Astrocyte (in vitro differentiated cells and primary cell): Measurements from ENCODE around the gene MKLN1. TPM values are rescaled to one million over a fixed set of nuclear protein-coding genes. Genes with fewer than 3 reads are reported as not detected.
"Not testable (repeated sequence)": the region's sequence is repeated elsewhere in the genome, so short reads cannot be mapped to it uniquely, and the experiment has no call there.

ENCODE experiments used
- DNase-seq: peaks from one replicate; pipeline ENCODE4 v3.0.0-alpha.2; 2010; ENCODE audit warnings: low read depth
- FAIRE-seq: peaks from 2 replicates; lab custom pipeline; 2011; peaks lifted over from hg19 to GRCh38; lab: Jason Lieb, UNC
- H2AFZ ChIP-seq: 2 replicates; pipeline ENCODE4 v1.6.0; 2012; ENCODE audit warnings: low read depth, low read length, inconsistent platforms
- H3K27ac ChIP-seq: 2 replicates; pipeline ENCODE4 v1.5.1; 2011; ENCODE audit warnings: low read depth, low read length, inconsistent platforms
- H3K27me3 ChIP-seq: 2 replicates; pipeline ENCODE4 v1.6.0; 2011; ENCODE audit warnings: low read length, inconsistent platforms; ENCODE audit not compliant: insufficient read depth
- H3K36me3 ChIP-seq: 2 replicates; pipeline ENCODE4 v1.5.1; 2011; ENCODE audit warnings: low read length, inconsistent platforms; ENCODE audit not compliant: insufficient read depth
- H3K4me1 ChIP-seq: 2 replicates; pipeline ENCODE4 v1.5.1; 2011; ENCODE audit warnings: low read length, inconsistent platforms; ENCODE audit not compliant: insufficient read depth
- H3K4me2 ChIP-seq: 2 replicates; pipeline ENCODE4 v1.6.0; 2012; ENCODE audit warnings: low read length, inconsistent platforms
- H3K4me3 ChIP-seq: 2 replicates; pipeline ENCODE4 v1.5.1; 2011; ENCODE audit warnings: low read depth, mild to moderate bottlenecking, low read length, inconsistent platforms; ENCODE audit not compliant: insufficient read depth
- H3K79me2 ChIP-seq: 2 replicates; pipeline ENCODE4 v1.6.0; 2012; ENCODE audit warnings: mild to moderate bottlenecking, low read length, inconsistent platforms; ENCODE audit not compliant: insufficient read depth
- H3K9ac ChIP-seq: 2 replicates; pipeline ENCODE4 v1.6.0; 2012; ENCODE audit warnings: mild to moderate bottlenecking, low read length, inconsistent platforms
- H3K9me3 ChIP-seq: 2 replicates; pipeline ENCODE4 v1.5.1; 2012; ENCODE audit warnings: low read depth, mild to moderate bottlenecking, low read length, inconsistent platforms; ENCODE audit not compliant: insufficient read depth
- H4K20me1 ChIP-seq: 2 replicates; pipeline ENCODE4 v1.6.0; 2012; ENCODE audit warnings: low read length, inconsistent platforms; ENCODE audit not compliant: insufficient read depth
- H3K27ac Mint-ChIP-seq: one replicate; pipeline ENCODE4 v1.8.0; 2021; ENCODE audit warnings: mild to moderate bottlenecking, mixed read lengths; ENCODE audit not compliant: unreplicated experiment
- H3K27me3 Mint-ChIP-seq: one replicate; pipeline ENCODE4 v1.8.0; 2021; ENCODE audit warnings: low read depth, mixed read lengths; ENCODE audit not compliant: unreplicated experiment
- H3K36me3 Mint-ChIP-seq: one replicate; pipeline ENCODE4 v1.8.0; 2021; ENCODE audit warnings: low read depth, mixed read lengths; ENCODE audit not compliant: unreplicated experiment
- H3K4me1 Mint-ChIP-seq: one replicate; pipeline ENCODE4 v1.8.0; 2021; ENCODE audit warnings: low read depth, mixed read lengths; ENCODE audit not compliant: unreplicated experiment
- H3K4me3 Mint-ChIP-seq: one replicate; pipeline ENCODE4 v1.8.0; 2021; ENCODE audit warnings: mild to moderate bottlenecking, moderate library complexity, mixed read lengths; ENCODE audit not compliant: unreplicated experiment
- H3K9me3 Mint-ChIP-seq: one replicate; pipeline ENCODE4 v1.8.0; 2021; ENCODE audit warnings: mild to moderate bottlenecking, mixed read lengths; ENCODE audit not compliant: unreplicated experiment
- CTCF ChIP-seq: IDR thresholded peaks from 2 replicates; pipeline ENCODE4 v1.5.1; 2011; ENCODE audit warnings: low read depth, mild to moderate bottlenecking, inconsistent platforms, low read length, moderate library complexity; ENCODE audit not compliant: insufficient read depth
- EZH2 ChIP-seq: IDR thresholded peaks from 2 replicates; pipeline ENCODE4 v1.6.1; 2012; ENCODE audit warnings: mild to moderate bottlenecking, low read length, inconsistent platforms; ENCODE audit not compliant: insufficient read depth
- total RNA-seq: library from RNA; stranded (reverse); gene quantifications from 2 replicates; pipeline ENCODE4 v1.2.1, GENCODE V29; 2021

Gene MKLN1
- total RNA-seq, 1 donor from 2014 or later: 48.0 TPM

GRCh38 chr7:131502810-131503508 is 175.3 kb downstream of the MKLN1 start:
- no peaks in the 10 kb centered on the region for H3K27me3 Mint-ChIP-seq
- H3K27ac Mint-ChIP-seq: peak overlapping the region; percentile 42
- DNase-seq (no peak), FAIRE-seq (no peak)
- TF ChIP-seq CTCF (no peak), EZH2 (no peak)
- no peaks in the 10 kb centered on the region for H3K27me3 ChIP-seq
- H2AFZ ChIP-seq: no peak overlapping the region
- H3K4me1 Mint-ChIP-seq: peaks cover 41% of the 10 kb centered on the region
- H3K4me1 ChIP-seq: peaks cover 21% of the 10 kb centered on the region
- peaks cover 24% of the 10 kb centered on the region for H4K20me1 ChIP-seq
- H3K9ac ChIP-seq: no peak overlapping the region
- H3K9me3 ChIP-seq: no peaks in the 10 kb centered on the region
- no peak overlapping the region for H3K27ac ChIP-seq
- H3K9me3 Mint-ChIP-seq: no peaks in the 10 kb centered on the region
- peaks cover 2% of the 10 kb centered on the region for H3K36me3 ChIP-seq
- H3K4me3 Mint-ChIP-seq: no peak overlapping the region
- H3K79me2 ChIP-seq: no peaks in the 10 kb centered on the region
- H3K4me2 ChIP-seq: no peak overlapping the region
- no peak overlapping the region for H3K4me3 ChIP-seq
- peaks cover 5% of the 10 kb centered on the region for H3K36me3 Mint-ChIP-seq

GRCh38 chr7:131503639-131504038 is 176.0 kb downstream of the MKLN1 start:
- Histone ChIP-seq H3K27me3 (no peaks in the 10 kb centered on the region), H3K9ac (no peak overlapping the region), H3K27ac (no peak overlapping the region), H3K4me3 (no peak overlapping the region), H3K4me2 (no peak overlapping the region), H2AFZ (no peak overlapping the region), H3K36me3 (peaks cover 2% of the 10 kb centered on the region), H4K20me1 (peaks cover 24% of the 10 kb centered on the region), H3K79me2 (no peaks in the 10 kb centered on the region), H3K9me3 (no peaks in the 10 kb centered on the region), H3K4me1 (peaks cover 21% of the 10 kb centered on the region)
- no peaks in the 10 kb centered on the region for H3K27me3 Mint-ChIP-seq
- peak overlapping the region; percentile 86 for H3K27ac Mint-ChIP-seq
- peaks cover 5% of the 10 kb centered on the region for H3K36me3 Mint-ChIP-seq
- H3K4me3 Mint-ChIP-seq: no peak overlapping the region
- FAIRE-seq: no peak
- no peaks in the 10 kb centered on the region for H3K9me3 Mint-ChIP-seq
- no peak for DNase-seq
- TF ChIP-seq CTCF: no peak
- H3K4me1 Mint-ChIP-seq: peaks cover 44% of the 10 kb centered on the region

GRCh38 chr7:131504157-131504899 is 176.7 kb downstream of the MKLN1 start:
- Mint-ChIP-seq H3K36me3 (peaks cover 10% of the 10 kb centered on the region), H3K27me3 (no peaks in the 10 kb centered on the region), H3K27ac (no peak overlapping the region), H3K9me3 (no peaks in the 10 kb centered on the region), H3K4me3 (no peak overlapping the region), H3K4me1 (peaks cover 44% of the 10 kb centered on the region)
- Histone ChIP-seq H4K20me1 (peaks cover 24% of the 10 kb centered on the region), H2AFZ (no peak overlapping the region), H3K27ac (no peak overlapping the region), H3K27me3 (no peaks in the 10 kb centered on the region), H3K79me2 (no peaks in the 10 kb centered on the region), H3K4me1 (peaks cover 21% of the 10 kb centered on the region), H3K4me2 (no peak overlapping the region), H3K9ac (no peak overlapping the region), H3K36me3 (no peaks in the 10 kb centered on the region), H3K9me3 (no peaks in the 10 kb centered on the region), H3K4me3 (no peak overlapping the region)
- no peak for DNase-seq
- TF ChIP-seq CTCF (no peak), EZH2 (no peak)
- FAIRE-seq: no peak

GRCh38 chr7:131505037-131505620 is 177.5 kb downstream of the MKLN1 start:
- not testable (repeated sequence) for H3K4me2 ChIP-seq, H3K36me3 ChIP-seq, H3K9me3 ChIP-seq, FAIRE-seq, H3K27me3 ChIP-seq, H3K27me3 Mint-ChIP-seq, H3K9ac ChIP-seq, H2AFZ ChIP-seq, H3K9me3 Mint-ChIP-seq, H3K27ac Mint-ChIP-seq, DNase-seq, H3K79me2 ChIP-seq, H3K4me3 ChIP-seq, H3K27ac ChIP-seq, H3K4me3 Mint-ChIP-seq
- Mint-ChIP-seq H3K4me1 (peaks cover 44% of the 10 kb centered on the region), H3K36me3 (peaks cover 13% of the 10 kb centered on the region)
- Histone ChIP-seq H3K4me1 (peaks cover 21% of the 10 kb centered on the region), H4K20me1 (peaks cover 24% of the 10 kb centered on the region)
